ENCODE data around the gene RPGRIP1. TPM values are rescaled to one million over a fixed set of nuclear protein-coding genes. Genes with fewer than 3 reads are reported as not detected.

RPGRIP1 gene
- polyA plus RNA-seq, 1 donor from 2014 or later = not detected

DNA sequence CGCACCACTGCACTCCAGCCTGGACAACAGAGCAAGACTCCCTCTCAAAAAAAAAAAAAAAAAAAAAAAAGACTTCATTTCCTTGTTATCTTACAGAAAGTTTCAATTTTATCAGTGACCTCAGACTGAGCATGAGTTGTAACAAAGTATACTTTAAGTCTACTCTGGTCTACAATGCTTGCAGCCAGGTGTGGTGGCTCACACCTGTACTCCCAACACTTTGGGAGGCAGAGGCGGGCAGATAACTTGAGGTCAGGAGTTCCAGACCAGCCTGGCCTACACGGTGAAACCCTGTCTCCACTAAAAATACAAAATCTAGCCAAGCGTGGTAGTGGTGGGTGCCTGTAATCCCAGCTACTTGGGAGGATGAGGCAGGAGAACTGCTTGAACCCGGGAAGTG lies 28.7 kb upstream of the RPGRIP1 start:
- peaks cover 92% of the 10 kb centered on the region for H3K79me2 ChIP-seq (replicated peaks; ENCODE audit: insufficient read depth, low read length)
- H3K4me2 ChIP-seq (ENCODE audit: low read length) = no peak overlapping the region
- no peak overlapping the region for H3K27ac ChIP-seq (ENCODE audit: low read length)
- H3K4me3 ChIP-seq (ENCODE audit: low read length) = no peak overlapping the region
- no peaks in the 10 kb centered on the region for H3K9me3 ChIP-seq (ENCODE audit: low read length)
- H3K36me3 ChIP-seq (ENCODE audit: insufficient read depth, low read length) = peaks cover 13% of the 10 kb centered on the region
- no peak overlapping the region for H2AFZ ChIP-seq (ENCODE audit: low read depth, low read length)
- no peaks in the 10 kb centered on the region for H3F3A ChIP-seq (ENCODE audit: insufficient read depth, low read length, poor library complexity, severe bottlenecking)
- H3K9me2 ChIP-seq (ENCODE audit: insufficient read depth, low read length) = no peaks in the 10 kb centered on the region
- peaks cover 26% of the 10 kb centered on the region for H4K20me1 ChIP-seq (ENCODE audit: insufficient read depth)
- no peaks in the 10 kb centered on the region for H3K27me3 ChIP-seq (ENCODE audit: insufficient read depth, low read depth, low read length)
- no peak overlapping the region for H3K9ac ChIP-seq (ENCODE audit: low read length)
- TF ChIP-seq, protein P1, sequence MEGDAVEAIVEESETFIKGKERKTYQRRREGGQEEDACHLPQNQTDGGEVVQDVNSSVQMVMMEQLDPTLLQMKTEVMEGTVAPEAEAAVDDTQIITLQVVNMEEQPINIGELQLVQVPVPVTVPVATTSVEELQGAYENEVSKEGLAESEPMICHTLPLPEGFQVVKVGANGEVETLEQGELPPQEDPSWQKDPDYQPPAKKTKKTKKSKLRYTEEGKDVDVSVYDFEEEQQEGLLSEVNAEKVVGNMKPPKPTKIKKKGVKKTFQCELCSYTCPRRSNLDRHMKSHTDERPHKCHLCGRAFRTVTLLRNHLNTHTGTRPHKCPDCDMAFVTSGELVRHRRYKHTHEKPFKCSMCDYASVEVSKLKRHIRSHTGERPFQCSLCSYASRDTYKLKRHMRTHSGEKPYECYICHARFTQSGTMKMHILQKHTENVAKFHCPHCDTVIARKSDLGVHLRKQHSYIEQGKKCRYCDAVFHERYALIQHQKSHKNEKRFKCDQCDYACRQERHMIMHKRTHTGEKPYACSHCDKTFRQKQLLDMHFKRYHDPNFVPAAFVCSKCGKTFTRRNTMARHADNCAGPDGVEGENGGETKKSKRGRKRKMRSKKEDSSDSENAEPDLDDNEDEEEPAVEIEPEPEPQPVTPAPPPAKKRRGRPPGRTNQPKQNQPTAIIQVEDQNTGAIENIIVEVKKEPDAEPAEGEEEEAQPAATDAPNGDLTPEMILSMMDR (IDR thresholded peaks at IDR 0.05; ENCODE audit: poor library complexity, severe bottlenecking) = no peak
- TF ChIP-seq TAF1 (IDR thresholded peaks at IDR 0.05; ENCODE audit: low read depth) = no peak
- no peak for TF ChIP-seq POLR2AphosphoS5 (IDR thresholded peaks at IDR 0.05)
- TF ChIP-seq SMC3 (conservative IDR thresholded peaks at IDR 0.05; ENCODE audit: poor library complexity) = no peak
- TF ChIP-seq, protein P2, sequence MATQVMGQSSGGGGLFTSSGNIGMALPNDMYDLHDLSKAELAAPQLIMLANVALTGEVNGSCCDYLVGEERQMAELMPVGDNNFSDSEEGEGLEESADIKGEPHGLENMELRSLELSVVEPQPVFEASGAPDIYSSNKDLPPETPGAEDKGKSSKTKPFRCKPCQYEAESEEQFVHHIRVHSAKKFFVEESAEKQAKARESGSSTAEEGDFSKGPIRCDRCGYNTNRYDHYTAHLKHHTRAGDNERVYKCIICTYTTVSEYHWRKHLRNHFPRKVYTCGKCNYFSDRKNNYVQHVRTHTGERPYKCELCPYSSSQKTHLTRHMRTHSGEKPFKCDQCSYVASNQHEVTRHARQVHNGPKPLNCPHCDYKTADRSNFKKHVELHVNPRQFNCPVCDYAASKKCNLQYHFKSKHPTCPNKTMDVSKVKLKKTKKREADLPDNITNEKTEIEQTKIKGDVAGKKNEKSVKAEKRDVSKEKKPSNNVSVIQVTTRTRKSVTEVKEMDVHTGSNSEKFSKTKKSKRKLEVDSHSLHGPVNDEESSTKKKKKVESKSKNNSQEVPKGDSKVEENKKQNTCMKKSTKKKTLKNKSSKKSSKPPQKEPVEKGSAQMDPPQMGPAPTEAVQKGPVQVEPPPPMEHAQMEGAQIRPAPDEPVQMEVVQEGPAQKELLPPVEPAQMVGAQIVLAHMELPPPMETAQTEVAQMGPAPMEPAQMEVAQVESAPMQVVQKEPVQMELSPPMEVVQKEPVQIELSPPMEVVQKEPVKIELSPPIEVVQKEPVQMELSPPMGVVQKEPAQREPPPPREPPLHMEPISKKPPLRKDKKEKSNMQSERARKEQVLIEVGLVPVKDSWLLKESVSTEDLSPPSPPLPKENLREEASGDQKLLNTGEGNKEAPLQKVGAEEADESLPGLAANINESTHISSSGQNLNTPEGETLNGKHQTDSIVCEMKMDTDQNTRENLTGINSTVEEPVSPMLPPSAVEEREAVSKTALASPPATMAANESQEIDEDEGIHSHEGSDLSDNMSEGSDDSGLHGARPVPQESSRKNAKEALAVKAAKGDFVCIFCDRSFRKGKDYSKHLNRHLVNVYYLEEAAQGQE (IDR thresholded peaks at IDR 0.05; ENCODE audit: borderline replicate concordance) = no peak
- TF ChIP-seq EZH2 (IDR thresholded peaks at IDR 0.05; ENCODE audit: borderline replicate concordance, insufficient read depth, low read length, poor library complexity, severe bottlenecking) = no peak
- TF ChIP-seq EP300 (conservative IDR thresholded peaks at IDR 0.05; ENCODE audit: poor library complexity, severe bottlenecking) = no peak
- TF ChIP-seq MXI1 (conservative IDR thresholded peaks at IDR 0.05; ENCODE audit: poor library complexity, severe bottlenecking) = no peak
- TF ChIP-seq RAD21 (conservative IDR thresholded peaks at IDR 0.05) = no peak

GRCh38 chr14:21252149-21252548 lies 27.7 kb upstream of the RPGRIP1 start:
- Histone ChIP-seq H2AFZ (ENCODE audit: low read depth, low read length) (no peak overlapping the region), H3K79me2 (replicated peaks; ENCODE audit: insufficient read depth, low read length) (peaks cover 93% of the 10 kb centered on the region), H3K4me2 (ENCODE audit: low read length) (no peak overlapping the region), H3K27ac (ENCODE audit: low read length) (no peak overlapping the region), H3K9me3 (ENCODE audit: low read length) (no peaks in the 10 kb centered on the region), H3K27me3 (ENCODE audit: insufficient read depth, low read depth, low read length) (no peaks in the 10 kb centered on the region), H3K4me3 (ENCODE audit: low read length) (no peak overlapping the region), H3K9ac (ENCODE audit: low read length) (no peak overlapping the region), H3K36me3 (ENCODE audit: insufficient read depth, low read length) (peaks cover 13% of the 10 kb centered on the region), H3F3A (ENCODE audit: insufficient read depth, low read length, poor library complexity, severe bottlenecking) (no peaks in the 10 kb centered on the region), H3K9me2 (ENCODE audit: insufficient read depth, low read length) (no peaks in the 10 kb centered on the region), H4K20me1 (ENCODE audit: insufficient read depth) (peaks cover 32% of the 10 kb centered on the region)
- TF ChIP-seq, protein P1 (IDR thresholded peaks at IDR 0.05; ENCODE audit: poor library complexity, severe bottlenecking) = no peak
- TF ChIP-seq EP300 (conservative IDR thresholded peaks at IDR 0.05; ENCODE audit: poor library complexity, severe bottlenecking) = no peak
- TF ChIP-seq RAD21 (conservative IDR thresholded peaks at IDR 0.05) = no peak
- no peak for TF ChIP-seq MXI1 (conservative IDR thresholded peaks at IDR 0.05; ENCODE audit: poor library complexity, severe bottlenecking)
- TF ChIP-seq SMC3 (conservative IDR thresholded peaks at IDR 0.05; ENCODE audit: poor library complexity) = no peak
- TF ChIP-seq, protein P2 (IDR thresholded peaks at IDR 0.05; ENCODE audit: borderline replicate concordance) = no peak
- no peak for TF ChIP-seq TAF1 (IDR thresholded peaks at IDR 0.05; ENCODE audit: low read depth)
- TF ChIP-seq EZH2 (IDR thresholded peaks at IDR 0.05; ENCODE audit: borderline replicate concordance, insufficient read depth, low read length, poor library complexity, severe bottlenecking) = no peak
- TF ChIP-seq POLR2AphosphoS5 (IDR thresholded peaks at IDR 0.05) = no peak

All from neural cell (in vitro differentiated cells).